Measurements from ENCODE around the gene BDKRB1.

BDKRB1 gene
- 0 to 0.88 (median 0) reads per million in 17 experiments for total RNA-seq

- DNase-seq = no peak
Measured at GRCh38 chr14:96255501-96256366, at the start of gene BDKRB1. Gene BDKRB1 (plus strand): TSS chr14:96256210. CDS start chr14:96263683, 7,473 bp downstream.

DNA sequence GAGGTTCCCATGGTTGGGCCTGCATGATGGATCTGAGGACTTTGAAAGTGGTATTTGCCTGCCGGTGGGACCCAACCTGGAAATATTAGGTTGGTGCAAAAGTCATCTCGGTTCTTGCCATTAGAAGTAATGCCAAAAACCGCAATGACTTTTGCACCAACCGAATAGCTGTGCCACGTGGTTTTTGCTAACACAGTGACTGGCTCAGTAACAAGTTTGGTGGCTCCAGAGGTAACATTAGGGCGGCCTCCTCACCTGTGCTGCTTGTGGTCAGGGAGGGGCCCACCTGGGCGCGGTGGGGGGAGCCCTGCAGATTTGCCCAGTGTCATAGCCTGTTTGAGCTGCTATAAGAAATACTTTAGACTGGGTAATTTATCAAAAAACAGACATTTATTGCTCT lies 49.5 kb upstream of the BDKRB1 start:
- DNase-seq = no peak

GRCh38 chr14:96207686-96208085 lies 48.3 kb upstream of the BDKRB1 start:
- DNase-seq = no peak

DNA sequence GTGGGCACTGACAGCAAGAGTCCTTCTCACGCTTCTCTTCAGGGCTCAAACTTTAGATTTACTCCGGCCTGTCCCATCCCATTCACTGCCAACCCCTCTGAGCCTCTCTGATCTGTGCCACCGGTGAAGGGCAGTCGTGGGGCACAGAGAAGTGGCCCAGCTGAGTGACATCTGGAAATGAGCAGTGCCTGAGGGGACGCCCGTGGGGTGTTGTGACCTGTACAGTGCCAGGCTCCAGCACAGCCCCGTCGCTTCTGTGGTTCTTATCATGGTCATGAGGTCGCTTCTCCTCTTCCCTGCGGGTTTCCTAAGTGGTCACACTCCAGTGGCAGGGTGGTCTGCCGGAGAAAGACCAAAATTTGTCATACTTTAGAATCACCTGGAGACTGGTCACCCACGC lies 47.3 kb upstream of the BDKRB1 start:
- no peak for DNase-seq

- DNase-seq = no peak
Measured at GRCh38 chr14:96212140-96212539, 43.9 kb upstream of the BDKRB1 start.

DNA sequence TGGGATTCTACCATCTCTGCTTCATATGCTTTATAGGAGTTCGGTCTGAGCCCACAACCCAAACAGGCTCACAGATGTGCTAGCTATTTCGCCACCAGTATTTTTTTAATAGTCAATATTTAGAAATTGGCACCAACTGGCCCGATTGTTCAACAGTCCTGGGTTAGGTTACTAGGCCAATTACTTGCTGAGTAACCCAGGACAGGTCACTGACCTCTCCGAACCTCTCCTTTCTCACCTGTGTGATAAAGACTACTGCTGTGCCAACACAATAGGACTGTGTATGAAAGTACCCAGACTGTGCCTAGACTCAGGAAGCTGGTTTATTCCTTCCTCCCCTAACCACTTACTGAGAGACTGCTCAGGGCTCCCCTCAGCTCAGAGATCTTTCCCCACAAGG lies 43.1 kb upstream of the BDKRB1 start:
- no peak for DNase-seq

GRCh38 chr14:96213871-96214465 lies 42.0 kb upstream of the BDKRB1 start:
- no peak for DNase-seq

GRCh38 chr14:96214793-96215192 lies 41.2 kb upstream of the BDKRB1 start:
- DNase-seq = no peak

DNA sequence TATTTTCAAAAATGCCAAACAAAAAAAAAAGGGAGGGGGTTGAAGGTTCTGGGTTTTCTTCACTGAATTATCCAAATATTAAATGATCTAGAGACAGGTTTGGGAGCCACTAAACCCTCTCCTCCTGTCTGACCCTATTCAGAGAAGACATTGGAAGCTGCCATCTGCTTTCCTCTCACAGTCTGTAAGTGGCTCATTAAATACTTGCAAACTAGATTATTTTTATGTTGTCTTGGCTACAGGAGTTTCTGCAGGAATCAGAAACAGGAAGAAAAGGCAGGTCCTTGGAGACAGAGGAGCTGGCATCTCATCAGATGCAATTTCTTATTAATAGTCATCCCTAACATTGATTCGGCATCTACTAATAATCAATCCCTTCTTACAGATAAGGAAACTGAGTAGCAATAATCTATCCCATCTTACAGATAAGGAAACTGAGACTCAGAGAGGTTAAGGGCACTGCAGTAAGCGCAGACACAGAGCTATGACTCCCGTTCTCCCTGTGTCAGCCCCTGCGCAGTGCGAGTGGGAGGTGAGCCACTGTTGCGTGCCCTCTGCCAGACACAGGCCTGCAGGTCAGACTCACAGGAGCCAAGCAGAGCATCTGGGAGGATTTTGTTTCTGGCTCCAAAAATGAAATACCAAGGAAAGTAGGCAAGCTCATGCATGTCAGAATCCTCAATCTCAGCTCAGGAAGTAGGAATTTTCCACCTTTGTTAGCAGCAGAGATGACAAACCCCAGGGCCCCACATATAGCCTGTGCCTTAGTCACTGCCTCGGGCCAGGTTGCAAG lies 40.4 kb upstream of the BDKRB1 start:
- DNase-seq = no peak

- no peak for DNase-seq
Measured at GRCh38 chr14:96216627-96217026, 39.4 kb upstream of the BDKRB1 start.

- no peak for DNase-seq
Measured at GRCh38 chr14:96217376-96217913, 38.6 kb upstream of the BDKRB1 start.

DNA sequence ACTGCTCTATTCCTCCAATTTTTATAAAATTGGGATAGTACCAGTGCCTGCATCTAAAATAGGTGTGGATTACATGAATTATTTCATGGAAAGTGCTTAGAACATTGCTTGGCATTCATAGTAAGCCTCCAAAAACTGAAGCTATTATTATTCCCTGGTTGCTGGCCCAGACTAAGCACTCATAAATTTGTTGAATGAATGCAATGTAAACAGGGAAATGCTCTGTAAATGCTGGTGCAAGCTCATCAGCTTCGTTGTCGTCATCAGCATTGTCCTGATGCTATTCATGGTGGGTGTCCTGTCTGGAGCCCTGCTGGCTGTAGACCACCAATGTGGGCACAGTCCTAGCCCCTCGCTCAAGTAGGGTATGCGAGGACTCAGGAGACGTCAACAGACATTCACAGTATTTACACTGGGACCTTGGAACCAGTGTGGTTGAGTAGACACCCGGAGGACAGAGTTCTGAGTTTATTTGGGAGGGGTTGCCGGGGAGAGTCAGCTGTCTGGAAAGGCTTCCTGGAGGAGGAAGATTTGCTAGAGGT lies 34.8 kb upstream of the BDKRB1 start:
- DNase-seq = no peak

DNA sequence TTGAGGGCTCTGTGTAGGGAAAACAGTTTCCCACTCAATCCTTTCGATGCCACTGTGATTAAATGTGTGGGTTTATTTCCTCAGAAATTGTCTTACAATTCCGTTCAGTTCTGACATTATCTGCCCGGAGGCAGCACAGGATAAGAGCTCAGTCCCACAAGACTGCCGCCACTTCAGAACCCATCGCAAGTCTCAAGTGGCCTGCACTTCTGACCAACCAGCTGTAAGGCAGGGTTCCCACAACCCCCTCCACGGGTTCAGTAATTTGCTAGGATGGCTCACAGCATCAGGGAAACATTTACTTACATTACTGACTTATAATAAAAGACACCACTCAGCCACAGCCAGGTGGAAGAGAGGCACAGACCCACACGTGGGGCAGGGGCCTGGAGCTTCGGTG lies 34.2 kb upstream of the BDKRB1 start:
- no peak for DNase-seq

GRCh38 chr14:96224480-96225096 lies 31.4 kb upstream of the BDKRB1 start:
- DNase-seq = no peak

DNA sequence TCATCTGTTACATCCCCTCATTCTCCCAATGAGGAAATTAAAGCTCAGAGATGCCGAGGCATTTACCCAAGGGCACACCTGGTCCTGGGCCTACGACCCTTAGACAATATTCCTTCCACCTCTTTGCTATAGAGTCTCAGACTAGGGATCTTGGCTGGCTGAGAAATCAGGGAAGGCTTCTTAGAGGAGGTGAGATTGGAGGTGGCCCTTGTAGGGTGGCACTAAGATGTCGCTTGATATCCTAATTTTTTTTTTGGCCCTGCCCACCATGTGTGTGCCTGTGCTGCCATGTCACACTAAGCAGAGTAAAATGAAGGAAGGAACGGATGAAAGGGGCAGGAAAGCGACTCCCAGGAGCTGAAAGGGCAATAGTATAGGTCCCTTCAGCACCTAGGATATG lies 30.8 kb upstream of the BDKRB1 start:
- DNase-seq = no peak

- DNase-seq = no peak
Measured at GRCh38 chr14:96225745-96226151, 30.3 kb upstream of the BDKRB1 start.

DNA sequence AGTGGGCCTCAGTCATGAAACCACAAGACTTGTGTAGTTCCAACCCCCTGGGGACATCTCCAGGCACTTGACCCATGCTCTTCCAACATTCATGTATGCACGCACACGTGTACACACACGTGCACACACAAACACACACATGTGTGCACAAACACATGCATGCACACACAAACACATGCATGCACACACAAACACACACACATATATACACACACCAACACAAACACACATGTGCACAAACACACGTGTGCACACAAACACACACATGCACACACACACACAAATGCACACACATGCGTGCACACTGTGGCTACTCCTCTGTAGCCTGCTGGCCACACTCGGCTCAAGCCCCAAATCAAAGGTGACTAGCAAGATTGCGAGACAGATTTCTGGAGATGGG lies 28.6 kb upstream of the BDKRB1 start:
- no peak for DNase-seq

DNA sequence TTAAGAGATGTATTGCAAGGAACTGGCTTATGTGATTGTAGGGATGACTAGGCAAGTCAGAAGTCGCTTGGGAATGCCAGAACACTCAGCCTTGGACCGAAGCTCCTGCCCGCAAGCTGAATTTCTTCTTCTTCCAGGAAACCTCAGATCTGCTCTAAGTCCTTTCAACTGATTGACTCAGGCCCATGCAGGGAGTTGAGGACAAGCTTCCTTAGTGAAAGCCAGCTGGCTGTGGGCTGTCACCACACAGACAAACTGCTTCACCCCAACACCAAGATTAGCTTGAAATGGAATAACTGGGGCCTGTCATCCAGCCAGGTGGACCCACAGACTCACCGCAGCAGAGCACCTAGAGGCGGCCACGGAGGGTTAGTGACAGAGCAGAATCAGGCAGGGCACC lies 26.7 kb upstream of the BDKRB1 start:
- DNase-seq = no peak

DNA sequence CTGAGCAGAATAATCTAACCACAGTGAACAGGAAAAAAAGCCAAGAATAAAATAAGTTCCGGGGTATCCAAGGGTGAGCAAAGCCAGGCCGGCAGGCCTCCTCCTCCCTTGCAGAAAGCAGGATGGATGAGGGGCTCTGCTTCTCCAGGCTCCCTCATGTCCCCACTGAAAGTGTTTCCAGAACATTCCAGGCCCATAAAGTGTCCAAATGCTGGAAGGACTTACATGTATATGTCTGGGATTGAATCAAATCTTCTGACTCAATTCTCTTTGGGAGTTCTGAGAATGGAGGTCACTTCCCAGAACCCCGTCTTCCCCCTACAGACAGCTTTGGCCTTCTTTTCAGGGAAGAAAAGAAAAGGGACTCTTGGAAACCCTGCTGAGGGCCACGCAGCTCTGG lies 25.0 kb upstream of the BDKRB1 start:
- no peak for DNase-seq

- DNase-seq = no peak
Measured at GRCh38 chr14:96231526-96232130, 24.4 kb upstream of the BDKRB1 start.

DNA sequence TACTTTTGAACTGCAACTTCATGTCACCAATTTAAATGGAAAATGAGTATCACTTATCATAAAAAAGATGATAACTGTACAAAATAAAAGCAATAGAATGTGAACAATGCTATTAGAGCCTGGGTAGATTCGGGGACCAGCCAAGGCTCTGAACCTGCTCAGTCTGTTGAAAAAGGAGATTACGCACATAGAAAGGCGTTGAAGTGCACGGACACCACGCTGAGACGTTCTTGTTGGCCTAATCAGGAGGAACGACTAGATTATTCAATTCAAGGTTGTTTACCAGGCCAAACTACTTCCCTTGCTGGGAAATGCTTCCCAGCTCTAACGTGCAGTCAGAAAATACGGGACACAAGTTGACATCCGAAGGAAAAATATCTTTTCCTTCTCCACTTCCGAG lies 23.5 kb upstream of the BDKRB1 start:
- no peak for DNase-seq

GRCh38 chr14:96233661-96234060 lies 22.3 kb upstream of the BDKRB1 start:
- no peak for DNase-seq
